Neural cell (in vitro differentiated cells): ENCODE measurements around the gene ABHD14A.

Experiments
- EP300 ChIP-seq: fragments of 450-650 bp; conservative IDR thresholded peaks from 2 replicates; pipeline ENCODE4 v1.6.1; 2014; ENCODE audit warnings: antibody characterized with exemption, mild to moderate bottlenecking, moderate library complexity; ENCODE audit not compliant: poor library complexity, severe bottlenecking
- POLR2AphosphoS5 ChIP-seq: IDR thresholded peaks from 2 replicates; pipeline ENCODE4 v1.6.1; 2012
- RAD21 ChIP-seq: fragments of 450-650 bp; conservative IDR thresholded peaks from 2 replicates; pipeline ENCODE4 v1.6.1; 2014; ENCODE audit warnings: antibody characterized with exemption, mild to moderate bottlenecking, moderate library complexity
- TAF1 ChIP-seq: IDR thresholded peaks from 2 replicates; pipeline ENCODE4 v1.6.1; 2012; ENCODE audit warnings: low read depth
- TF ChIP-seq, protein P1 (sequence below): fragments of 450-650 bp; IDR thresholded peaks from 2 replicates; pipeline ENCODE4 v1.5.1; 2014; ENCODE audit warnings: antibody characterized with exemption, mild to moderate bottlenecking, moderate library complexity; ENCODE audit not compliant: poor library complexity, severe bottlenecking

DNA sequence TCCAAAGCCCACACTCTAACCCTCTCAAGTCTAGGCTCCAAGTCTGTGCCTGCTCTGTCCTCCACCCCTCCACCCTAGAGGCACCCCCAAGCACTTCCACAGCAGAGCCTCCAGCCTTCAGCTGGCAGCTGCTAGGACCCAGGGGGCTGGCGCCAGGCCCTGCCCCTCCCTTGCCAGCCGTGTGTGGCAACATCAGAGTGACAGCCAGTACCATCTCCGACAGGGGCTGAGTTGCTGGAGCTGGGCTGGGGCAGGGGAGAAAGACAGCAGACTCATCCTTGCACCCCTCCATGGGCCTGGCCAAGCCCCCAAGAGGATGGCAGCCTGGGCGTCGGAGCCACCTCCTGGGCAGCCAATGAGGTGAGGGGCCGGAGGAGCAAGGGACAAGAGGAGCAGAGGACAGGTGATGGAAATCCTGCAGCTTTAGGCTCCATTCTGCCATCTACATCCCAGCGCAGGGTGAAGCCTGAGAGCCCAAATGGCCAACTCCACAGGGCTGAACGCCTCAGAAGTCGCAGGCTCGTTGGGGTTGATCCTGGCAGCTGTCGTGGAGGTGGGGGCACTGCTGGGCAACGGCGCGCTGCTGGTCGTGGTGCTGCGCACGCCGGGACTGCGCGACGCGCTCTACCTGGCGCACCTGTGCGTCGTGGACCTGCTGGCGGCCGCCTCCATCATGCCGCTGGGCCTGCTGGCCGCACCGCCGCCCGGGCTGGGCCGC is 19.5 kb upstream of the ABHD14A start, which contains the start of gene GPR62:
- TF ChIP-seq TAF1, result no peak
- TF ChIP-seq EP300, result no peak
- TF ChIP-seq, protein P1, sequence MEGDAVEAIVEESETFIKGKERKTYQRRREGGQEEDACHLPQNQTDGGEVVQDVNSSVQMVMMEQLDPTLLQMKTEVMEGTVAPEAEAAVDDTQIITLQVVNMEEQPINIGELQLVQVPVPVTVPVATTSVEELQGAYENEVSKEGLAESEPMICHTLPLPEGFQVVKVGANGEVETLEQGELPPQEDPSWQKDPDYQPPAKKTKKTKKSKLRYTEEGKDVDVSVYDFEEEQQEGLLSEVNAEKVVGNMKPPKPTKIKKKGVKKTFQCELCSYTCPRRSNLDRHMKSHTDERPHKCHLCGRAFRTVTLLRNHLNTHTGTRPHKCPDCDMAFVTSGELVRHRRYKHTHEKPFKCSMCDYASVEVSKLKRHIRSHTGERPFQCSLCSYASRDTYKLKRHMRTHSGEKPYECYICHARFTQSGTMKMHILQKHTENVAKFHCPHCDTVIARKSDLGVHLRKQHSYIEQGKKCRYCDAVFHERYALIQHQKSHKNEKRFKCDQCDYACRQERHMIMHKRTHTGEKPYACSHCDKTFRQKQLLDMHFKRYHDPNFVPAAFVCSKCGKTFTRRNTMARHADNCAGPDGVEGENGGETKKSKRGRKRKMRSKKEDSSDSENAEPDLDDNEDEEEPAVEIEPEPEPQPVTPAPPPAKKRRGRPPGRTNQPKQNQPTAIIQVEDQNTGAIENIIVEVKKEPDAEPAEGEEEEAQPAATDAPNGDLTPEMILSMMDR, result no peak
- TF ChIP-seq POLR2AphosphoS5, result no peak
- TF ChIP-seq RAD21, result no peak
